CD8-positive, alpha-beta memory T cell (primary cell): ENCODE data around the gene FAM107B. TPM values are rescaled to one million over a fixed set of nuclear protein-coding genes. Genes with fewer than 3 reads are reported as not detected.

Experiments used
- CTCF ChIA-PET: fragments of 350-600 bp; sonication (Branson Sonifier 250); formaldehyde crosslinking; loops from one replicate; lab custom pipeline; 2021; ENCODE audit warnings: antibody characterized with exemption; lab: Charles Lee
- POLR2A ChIA-PET: fragments of 350-600 bp; sonication (Branson Sonifier 250); formaldehyde crosslinking; loops from one replicate; lab custom pipeline; 2021; ENCODE audit warnings: antibody characterized with exemption; lab: Charles Lee
- DNase-seq, 5 donors: peaks; one replicate each; pipeline versions ENCODE4 v3.0.0 to v3.0.0-alpha.2; 2020 to 2022; ENCODE audit warnings: mixed read lengths in 1 of 5
- H3K27ac ChIP-seq: one replicate; pipeline ENCODE4 v1.7.0; 2013; ENCODE audit warnings: low read depth, mild to moderate bottlenecking, low read length, moderate library complexity
- H3K27me3 ChIP-seq: 2 replicates; pipeline ENCODE4 v1.7.0; 2013; ENCODE audit warnings: low read length, mild to moderate bottlenecking; ENCODE audit not compliant: insufficient read depth, poor library complexity, severe bottlenecking
- H3K36me3 ChIP-seq: 2 replicates; pipeline ENCODE4 v1.7.0; 2013; ENCODE audit warnings: mild to moderate bottlenecking, low read length, moderate library complexity; ENCODE audit not compliant: insufficient read depth
- H3K4me1 ChIP-seq: 2 replicates; pipeline ENCODE4 v1.7.0; 2013; ENCODE audit warnings: mild to moderate bottlenecking, low read length, moderate library complexity; ENCODE audit not compliant: insufficient read depth
- H3K4me3 ChIP-seq: 2 replicates; pipeline ENCODE4 v1.7.0; 2013; ENCODE audit warnings: mild to moderate bottlenecking, low read length
- H3K9me3 ChIP-seq: 2 replicates; pipeline ENCODE4 v1.7.0; 2013; ENCODE audit warnings: mild to moderate bottlenecking, low read length
- H3K27ac Mint-ChIP-seq, 8 donors: one replicate each; pipeline ENCODE4 v1.8.0; 2020 to 2021; ENCODE audit warnings: mixed read lengths in 8 of 8, mild to moderate bottlenecking in 6 of 8, inconsistent platforms in 3 of 8, moderate library complexity in 3 of 8
- H3K27me3 Mint-ChIP-seq, 2 donors: one replicate each; pipeline ENCODE4 v1.8.0; 2020 to 2021; ENCODE audit warnings: mixed read lengths in 2 of 2, mild to moderate bottlenecking in 1 of 2, moderate library complexity in 1 of 2
- H3K36me3 Mint-ChIP-seq, 3 donors: one replicate each; pipeline ENCODE4 v1.8.0; 2020 to 2021; ENCODE audit warnings: mixed read lengths in 3 of 3, inconsistent platforms in 1 of 3, mild to moderate bottlenecking in 1 of 3
- H3K4me1 Mint-ChIP-seq, 3 donors: one replicate each; pipeline ENCODE4 v1.8.0; 2020 to 2021; ENCODE audit warnings: mixed read lengths in 3 of 3, inconsistent platforms in 1 of 3, mild to moderate bottlenecking in 1 of 3
- H3K4me3 Mint-ChIP-seq, 7 donors: one replicate each; pipeline ENCODE4 v1.8.0; 2020 to 2021; ENCODE audit warnings: mixed read lengths in 7 of 7, mild to moderate bottlenecking in 6 of 7, moderate library complexity in 4 of 7, inconsistent platforms in 2 of 7
- H3K9me3 Mint-ChIP-seq, 5 donors: one replicate each; pipeline ENCODE4 v1.8.0; 2020 to 2022; ENCODE audit warnings: mixed read lengths in 5 of 5, mild to moderate bottlenecking in 3 of 5, moderate library complexity in 2 of 5, inconsistent platforms in 1 of 5
- polyA plus RNA-seq: library from polyadenylated mRNA; unstranded; fragments of 300-500 nt; fragmentation: Illumina TruSeq; gene quantifications from one replicate; pipeline ENCODE4 v1.2.3, GENCODE V29; 2021
- total RNA-seq, 2 experiments: library from RNA; stranded (reverse); gene quantifications; one replicate each; pipeline ENCODE4 v1.2.3, GENCODE V29; 2021

The FAM107B gene
- total and polyA plus RNA-seq, 3 experiments from 2014 or later = 138 to 316 (median 143) TPM

DNA sequence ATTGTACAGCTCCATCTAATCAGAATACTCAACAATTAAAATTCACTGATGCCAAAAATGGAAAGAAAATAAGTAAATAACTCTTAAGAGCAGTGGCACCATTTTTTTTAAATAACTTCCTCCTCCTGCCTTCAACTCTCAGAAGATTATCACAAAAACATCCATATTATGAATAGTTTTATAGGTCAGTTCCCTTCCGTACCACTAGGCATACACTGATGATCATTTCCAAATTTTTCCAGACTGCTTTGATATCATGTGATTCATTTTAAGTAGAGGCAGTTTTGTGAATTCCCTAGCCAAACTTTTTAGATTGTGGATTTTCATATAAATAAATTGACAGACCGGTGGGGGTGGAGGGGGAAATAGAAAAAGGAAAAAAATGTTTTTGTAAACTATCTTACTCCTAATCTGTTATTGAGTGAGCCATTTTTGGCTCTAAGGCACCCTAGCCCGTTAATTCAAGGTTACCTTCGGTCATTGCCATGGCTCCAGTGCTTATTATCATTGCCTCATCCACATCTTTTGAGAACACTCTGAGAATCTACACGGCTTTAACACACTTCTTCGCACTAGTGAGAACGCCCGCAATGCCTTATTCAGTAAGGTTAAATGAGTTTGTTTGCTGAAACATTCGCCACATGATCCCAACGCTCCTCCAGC, 1.0 kb downstream of the FAM107B start:
- CTCF ChIA-PET = no interaction called here
- H3K9me3 Mint-ChIP-seq = no peaks in the 10 kb centered on the region

DNA sequence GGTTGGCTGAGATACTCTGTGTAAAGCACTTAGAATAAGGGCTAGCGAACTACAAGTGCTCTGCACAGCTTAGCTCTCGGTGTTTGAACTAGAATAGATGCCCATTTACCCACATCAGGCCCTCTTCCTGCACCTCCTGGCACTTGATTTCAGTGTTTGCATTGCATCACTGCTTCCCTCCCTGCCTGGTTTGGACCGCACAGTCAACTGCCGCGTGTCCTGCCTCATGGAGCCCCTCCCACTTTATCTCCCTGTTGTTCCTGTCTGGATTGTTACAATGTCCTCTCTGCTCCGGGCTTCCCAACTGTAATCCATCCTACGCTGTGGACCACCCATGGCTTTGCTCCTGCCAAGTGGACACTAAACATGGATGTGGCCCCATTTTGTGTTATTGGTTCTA, 2.3 kb downstream of the FAM107B start:
- no peaks in the 10 kb centered on the region for H3K4me1 ChIP-seq
- no peak for DNase-seq
- no peaks in the 10 kb centered on the region for H3K9me3 ChIP-seq
- H3K36me3 ChIP-seq = no peaks in the 10 kb centered on the region
- ChIA-PET CTCF (no interaction called here), POLR2A (no interaction called here)
- Mint-ChIP-seq H3K4me3 (no peak overlapping the region), H3K27me3 (peaks cover 0 to 6% of the 10 kb centered on the region in 2 donors), H3K9me3 (no peaks in the 10 kb centered on the region), H3K4me1 (no peaks in the 10 kb centered on the region), H3K36me3 (peaks cover 0 to 2% (median 0%) of the 10 kb centered on the region in 3 donors), H3K27ac (no peak overlapping the region)
- H3K27ac ChIP-seq = no peak overlapping the region
- H3K4me3 ChIP-seq = no peak overlapping the region
- no peaks in the 10 kb centered on the region for H3K27me3 ChIP-seq

More for the DNA sequence above, 1.0 kb downstream of the FAM107B start:
- Mint-ChIP-seq H3K27me3 (peaks cover 0 to 3% of the 10 kb centered on the region in 2 donors), H3K4me1 (no peaks in the 10 kb centered on the region), H3K4me3 (no peak overlapping the region), H3K27ac (no peak overlapping the region), H3K36me3 (peaks cover 0 to 2% (median 0%) of the 10 kb centered on the region in 3 donors)
- no peak overlapping the region for H3K4me3 ChIP-seq
- H3K4me1 ChIP-seq = no peaks in the 10 kb centered on the region
- H3K36me3 ChIP-seq = no peaks in the 10 kb centered on the region
- H3K27ac ChIP-seq = no peak overlapping the region
- H3K9me3 ChIP-seq = no peaks in the 10 kb centered on the region
- POLR2A ChIA-PET = no interaction called here
- DNase-seq = no peak
- H3K27me3 ChIP-seq = no peaks in the 10 kb centered on the region

DNA sequence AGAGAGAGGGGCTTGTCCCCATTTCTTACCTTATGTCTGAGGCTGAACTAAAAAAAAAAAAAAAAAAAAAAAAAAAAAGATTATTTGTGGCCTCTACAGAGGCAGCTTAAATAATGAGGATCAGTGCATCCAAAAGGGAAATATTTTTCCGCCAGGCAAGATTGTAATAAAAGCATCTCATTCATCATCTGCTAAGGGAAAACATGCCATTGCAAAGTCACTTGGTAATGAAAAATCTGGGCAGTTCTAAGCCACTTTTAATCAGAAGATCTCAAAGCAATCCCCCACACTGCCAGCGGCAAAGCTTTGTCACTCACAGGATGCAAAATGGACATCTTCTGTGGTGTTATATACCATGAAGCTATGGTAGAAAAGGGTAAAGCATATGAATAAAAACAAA, 3.8 kb downstream of the FAM107B start:
- Histone ChIP-seq H3K4me1 (no peaks in the 10 kb centered on the region), H3K27ac (no peak overlapping the region), H3K4me3 (no peak overlapping the region), H3K27me3 (no peaks in the 10 kb centered on the region), H3K36me3 (no peaks in the 10 kb centered on the region), H3K9me3 (no peaks in the 10 kb centered on the region)
- H3K4me1 Mint-ChIP-seq = no peaks in the 10 kb centered on the region
- no peak overlapping the region for H3K27ac Mint-ChIP-seq
- ChIA-PET CTCF (no interaction called here), POLR2A (no interaction called here)
- H3K27me3 Mint-ChIP-seq = peaks cover 0 to 4% of the 10 kb centered on the region in 2 donors
- no peaks in the 10 kb centered on the region for H3K9me3 Mint-ChIP-seq
- DNase-seq = no peak
- peaks cover 0 to 2% (median 0%) of the 10 kb centered on the region in 3 donors for H3K36me3 Mint-ChIP-seq
- no peak overlapping the region for H3K4me3 Mint-ChIP-seq

DNA sequence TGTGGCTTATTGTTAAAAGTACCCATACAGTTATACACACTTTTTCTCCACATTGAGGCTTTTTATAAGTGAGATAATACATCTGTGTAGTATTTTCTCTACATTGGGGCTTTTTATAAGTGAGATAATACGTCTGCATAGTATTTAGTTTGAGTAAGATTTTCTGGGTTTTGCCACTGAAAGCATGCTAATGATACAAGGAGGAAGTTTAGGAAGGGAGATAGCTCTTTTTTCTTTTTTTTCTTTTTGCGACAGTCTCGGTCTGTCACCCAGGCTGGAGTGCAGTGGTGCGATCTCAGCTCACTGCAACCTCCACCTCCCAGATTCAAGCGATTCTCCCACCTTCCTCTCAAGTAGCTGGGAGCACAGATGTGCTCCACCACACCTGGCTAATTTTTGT, 13.3 kb downstream of the FAM107B start:
- H3K4me3 ChIP-seq = no peak overlapping the region
- no peak overlapping the region for H3K27ac Mint-ChIP-seq
- H3K9me3 ChIP-seq = no peaks in the 10 kb centered on the region
- no peaks in the 10 kb centered on the region for H3K36me3 Mint-ChIP-seq
- H3K36me3 ChIP-seq = no peaks in the 10 kb centered on the region
- H3K4me1 Mint-ChIP-seq = peaks cover 7 to 11% (median 10%) of the 10 kb centered on the region in 3 donors
- ChIA-PET POLR2A (no interaction called here), CTCF (no interaction called here)
- H3K27me3 ChIP-seq = no peaks in the 10 kb centered on the region
- no peaks in the 10 kb centered on the region for H3K9me3 Mint-ChIP-seq
- H3K27ac ChIP-seq = no peak overlapping the region
- H3K27me3 Mint-ChIP-seq = peaks cover 0 to 7% of the 10 kb centered on the region in 2 donors
- H3K4me3 Mint-ChIP-seq = no peak overlapping the region
- no peaks in the 10 kb centered on the region for H3K4me1 ChIP-seq
- no peak for DNase-seq

- Mint-ChIP-seq H3K36me3 (no peaks in the 10 kb centered on the region), H3K4me1 (peaks cover 7 to 11% (median 10%) of the 10 kb centered on the region in 3 donors), H3K4me3 (no peak overlapping the region), H3K9me3 (no peaks in the 10 kb centered on the region), H3K27ac (no peak overlapping the region), H3K27me3 (peaks cover 0 to 3% of the 10 kb centered on the region in 2 donors)
- Histone ChIP-seq H3K4me1 (no peaks in the 10 kb centered on the region), H3K4me3 (no peak overlapping the region), H3K9me3 (no peaks in the 10 kb centered on the region), H3K27me3 (no peaks in the 10 kb centered on the region), H3K27ac (no peak overlapping the region), H3K36me3 (no peaks in the 10 kb centered on the region)
- DNase-seq = no peak
- ChIA-PET CTCF (no interaction called here), POLR2A (no interaction called here)
Observed at GRCh38 chr10:14758994-14759664, 15.6 kb downstream of the FAM107B start.

GRCh38 chr10:14758451-14758850, 16.2 kb downstream of the FAM107B start:
- Histone ChIP-seq H3K9me3 (no peaks in the 10 kb centered on the region), H3K27me3 (no peaks in the 10 kb centered on the region), H3K4me1 (no peaks in the 10 kb centered on the region), H3K4me3 (no peak overlapping the region), H3K36me3 (no peaks in the 10 kb centered on the region), H3K27ac (no peak overlapping the region)
- Mint-ChIP-seq H3K36me3 (no peaks in the 10 kb centered on the region), H3K4me3 (no peak overlapping the region), H3K27me3 (peaks cover 0 to 3% of the 10 kb centered on the region in 2 donors), H3K27ac (no peak overlapping the region), H3K4me1 (peaks cover 7 to 11% (median 10%) of the 10 kb centered on the region in 3 donors), H3K9me3 (no peaks in the 10 kb centered on the region)
- ChIA-PET CTCF (no interaction called here), POLR2A (no interaction called here)
- no peak for DNase-seq

DNA sequence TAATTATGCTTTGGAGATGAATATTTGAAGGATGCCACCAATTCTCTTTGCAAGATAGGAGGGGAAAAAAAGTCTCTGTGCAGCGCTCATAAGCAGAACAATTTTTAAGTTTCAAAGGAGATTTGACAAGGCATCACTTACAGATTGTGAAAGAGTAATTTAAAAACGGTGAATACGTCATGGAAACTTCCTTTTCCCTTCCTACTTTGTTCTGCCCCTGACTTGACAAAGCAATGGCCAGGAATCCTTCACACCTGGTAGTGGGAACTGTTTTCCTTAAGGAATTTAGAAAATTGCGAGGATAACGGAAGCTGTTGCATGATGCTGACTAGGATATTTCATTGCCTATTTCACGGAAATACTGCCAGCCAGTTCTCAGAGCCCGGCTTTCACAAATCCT, 16.7 kb downstream of the FAM107B start:
- H3K27me3 ChIP-seq = no peaks in the 10 kb centered on the region
- no peaks in the 10 kb centered on the region for H3K36me3 Mint-ChIP-seq
- H3K4me1 ChIP-seq = no peaks in the 10 kb centered on the region
- H3K4me1 Mint-ChIP-seq = peaks cover 7 to 11% (median 10%) of the 10 kb centered on the region in 3 donors
- POLR2A ChIA-PET = no interaction called here
- H3K27me3 Mint-ChIP-seq = peaks cover 0 to 3% of the 10 kb centered on the region in 2 donors
- H3K4me3 ChIP-seq = no peak overlapping the region
- DNase-seq = no peak
- peak overlapping the region in 3 of 7 donors; percentile 28 to 52 (median 34) for H3K4me3 Mint-ChIP-seq
- H3K36me3 ChIP-seq = no peaks in the 10 kb centered on the region
- H3K9me3 Mint-ChIP-seq = no peaks in the 10 kb centered on the region
- CTCF ChIA-PET = no interaction called here
- H3K27ac Mint-ChIP-seq = peak overlapping the region in 5 of 8 donors; percentile 7 to 67 (median 18)
- no peaks in the 10 kb centered on the region for H3K9me3 ChIP-seq
- H3K27ac ChIP-seq = no peak overlapping the region

DNA sequence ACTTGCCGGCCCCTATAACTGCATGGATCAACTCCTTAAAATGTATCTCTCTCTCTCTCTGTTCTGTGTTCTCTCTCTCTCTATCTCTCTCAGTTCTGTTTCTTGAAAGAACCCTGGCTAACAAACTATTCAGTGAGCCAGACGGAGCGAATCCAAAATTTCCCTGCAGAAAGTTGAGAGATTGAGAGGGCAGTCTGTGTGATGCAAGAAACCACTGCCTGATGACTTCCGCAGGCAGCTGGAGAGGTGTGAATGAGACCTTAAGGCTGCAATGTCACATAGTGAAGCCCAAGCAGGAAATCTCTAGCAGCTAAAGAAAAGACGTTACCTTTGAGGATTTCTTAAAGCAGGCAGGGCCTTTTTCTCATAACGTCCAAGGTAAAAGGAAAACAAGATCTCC, 17.3 kb downstream of the FAM107B start:
- Mint-ChIP-seq H3K4me1 (peaks cover 7 to 11% (median 10%) of the 10 kb centered on the region in 3 donors), H3K36me3 (no peaks in the 10 kb centered on the region), H3K27ac (peak overlapping the region in 6 of 8 donors; percentile 7 to 67 (median 20)), H3K9me3 (no peaks in the 10 kb centered on the region), H3K27me3 (peaks cover 0 to 3% of the 10 kb centered on the region in 2 donors), H3K4me3 (peak overlapping the region in 4 of 7 donors; percentile 2 to 52 (median 31))
- H3K4me3 ChIP-seq = no peak overlapping the region
- H3K4me1 ChIP-seq = no peaks in the 10 kb centered on the region
- no peak for DNase-seq
- no peak overlapping the region for H3K27ac ChIP-seq
- no peaks in the 10 kb centered on the region for H3K9me3 ChIP-seq
- no peaks in the 10 kb centered on the region for H3K36me3 ChIP-seq
- no peaks in the 10 kb centered on the region for H3K27me3 ChIP-seq
- POLR2A ChIA-PET = no interaction called here
- CTCF ChIA-PET = no interaction called here
